EH (cell line): Measurements from ENCODE around the gene HYPK.
"Not testable (repeated sequence)": the region's sequence is repeated elsewhere in the genome, so short reads cannot be mapped to it uniquely, and the experiment has no call there.

Experiments
- DNase-seq: peaks from one replicate; pipeline ENCODE4 v3.0.0-alpha.2; 2015; ENCODE audit warnings: low read depth

Gene HYPK

DNA sequence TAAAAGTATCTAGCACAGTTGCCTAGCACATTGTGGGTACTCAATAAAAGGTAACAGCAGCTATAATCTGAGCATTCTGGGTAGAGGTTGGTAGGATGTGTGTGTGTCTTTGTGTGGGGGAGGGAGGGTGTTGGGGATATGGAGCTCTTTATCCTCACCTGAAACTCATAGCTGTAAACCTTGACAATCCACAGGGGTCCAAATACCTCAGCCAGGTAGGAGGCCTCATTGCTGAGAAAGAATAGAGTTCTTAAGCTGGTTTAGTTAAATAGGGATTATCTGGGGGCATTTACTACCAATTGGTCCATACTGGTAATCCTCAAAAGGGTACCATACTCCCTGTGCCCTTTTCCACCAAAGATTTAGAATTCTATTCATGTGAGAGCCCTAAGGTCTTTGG lies 4.4 kb upstream of the HYPK start:
- DNase-seq: no peak

DNA sequence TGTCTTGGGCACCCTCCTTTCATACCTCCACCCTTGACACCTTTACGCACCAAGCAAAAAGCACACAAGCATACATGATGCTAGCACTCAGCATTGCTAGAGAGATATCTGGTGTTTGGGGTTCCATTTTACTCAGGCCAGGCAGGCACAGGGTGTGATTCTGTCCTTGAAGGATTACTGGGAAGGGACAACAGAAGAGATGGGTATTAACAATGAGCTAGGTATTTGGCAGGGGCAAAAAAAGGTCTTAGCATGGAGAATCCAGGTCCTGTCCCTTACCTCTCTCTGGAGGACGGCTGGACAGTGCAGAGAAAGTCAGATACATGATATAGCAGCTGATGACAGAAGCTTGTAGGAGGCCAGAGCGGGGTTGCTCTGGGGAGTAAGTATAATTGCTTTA lies 3.8 kb upstream of the HYPK start:
- DNase-seq: no peak

DNA sequence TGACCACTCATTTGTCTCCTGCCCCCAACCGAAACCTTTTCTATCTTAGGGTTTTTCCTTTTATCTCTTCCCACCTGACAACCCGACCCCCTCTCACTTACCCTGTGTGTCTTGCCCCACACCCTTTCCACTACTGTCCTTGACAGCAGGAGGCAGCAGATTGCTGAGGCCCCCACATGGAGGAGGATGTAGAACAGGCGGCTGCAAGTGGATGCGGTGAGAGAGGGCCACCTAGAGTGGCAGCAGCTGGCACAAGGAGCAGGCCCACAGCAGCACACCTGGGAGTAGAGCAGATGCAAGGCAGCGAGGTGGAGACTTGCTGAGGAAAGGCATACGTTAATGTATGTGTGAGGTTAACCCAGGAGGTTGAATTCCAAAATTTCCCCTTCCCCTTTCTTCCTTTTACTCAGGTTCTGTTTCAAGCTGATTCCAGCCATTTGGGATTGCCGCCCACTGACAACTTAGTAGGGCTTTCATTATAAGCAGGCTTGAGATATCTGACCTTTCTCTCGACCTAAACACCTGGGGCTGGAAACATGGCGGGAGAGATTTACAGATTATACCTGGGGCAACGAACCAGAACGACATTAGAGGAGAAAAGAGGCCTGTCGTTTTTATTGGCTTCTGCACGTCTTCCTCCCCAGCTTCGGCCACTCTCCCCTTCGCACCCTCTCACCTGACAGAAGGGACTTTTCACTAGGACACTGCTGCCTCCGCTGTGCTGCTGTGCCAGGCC lies 1.0 kb upstream of the HYPK start:
- DNase-seq: peak; percentile 7

DNA sequence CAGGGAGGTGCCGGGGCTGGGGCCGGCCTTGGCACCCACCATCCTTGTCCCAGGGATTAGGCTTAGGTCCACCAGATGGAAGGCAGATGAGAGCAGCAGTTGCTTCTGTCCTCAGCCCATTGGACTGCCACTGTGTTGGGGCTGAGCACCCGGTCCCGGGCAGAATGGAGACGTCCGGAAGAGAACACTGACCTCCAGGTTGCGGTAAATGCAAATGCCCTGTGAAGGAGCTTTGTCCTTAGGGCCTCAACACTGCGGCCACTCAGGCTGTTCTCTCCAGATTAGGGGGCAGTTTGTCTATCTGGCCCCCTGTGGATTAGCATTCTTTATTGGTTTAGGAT lies 484 bp upstream of the HYPK start, which contains the start of gene SERINC4:
Gene SERINC4 (minus strand): TSS at position 276 of the 341 bp plus-strand sequence. CDS start 234 bp downstream, at position 42.
- DNase-seq: no peak

DNA sequence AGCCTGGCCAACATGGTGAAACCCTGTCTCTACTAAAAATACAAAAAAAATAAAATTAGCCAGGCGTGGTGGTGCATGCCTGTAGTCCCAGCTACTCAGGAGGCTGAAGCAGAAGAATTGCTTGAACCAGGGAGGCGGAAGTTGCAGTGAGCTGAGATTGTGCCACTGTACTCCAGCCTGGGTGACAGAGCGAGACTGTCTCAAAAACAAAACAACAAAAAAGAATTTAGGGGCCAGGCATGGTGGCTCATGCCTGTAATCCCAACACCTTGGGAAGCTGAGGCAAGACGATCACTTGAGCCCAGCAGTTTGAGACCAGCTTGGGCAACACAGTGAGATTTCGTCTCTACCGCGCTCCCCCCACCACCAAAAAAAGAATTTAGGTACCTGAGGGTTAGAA lies 2.3 kb downstream of the HYPK start:
- not testable (repeated sequence) for DNase-seq

DNA sequence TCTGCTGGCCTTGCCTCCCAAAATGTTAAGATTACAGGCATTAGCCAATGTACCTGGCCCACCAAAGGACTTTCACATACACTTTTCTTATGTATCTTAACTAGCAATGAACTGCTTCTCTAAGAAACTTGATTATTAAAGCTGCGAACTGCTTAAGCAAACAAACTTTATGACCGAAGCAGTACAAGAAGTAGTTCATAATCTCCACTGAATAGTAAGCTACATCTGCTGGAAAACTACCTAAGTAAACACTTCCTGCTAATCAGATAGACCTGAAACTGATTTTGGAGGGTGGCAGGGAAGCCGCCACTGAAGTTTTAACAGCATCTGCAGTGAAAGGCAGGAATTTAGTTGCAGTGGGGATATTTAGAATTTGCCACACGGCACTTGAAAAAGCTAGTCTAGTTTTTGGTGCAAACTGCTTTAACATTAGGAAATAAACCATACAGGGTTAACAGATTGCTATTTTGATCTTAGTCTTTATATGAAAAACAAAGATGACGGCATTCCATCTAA lies 8.1 kb downstream of the HYPK start:
- DNase-seq: no peak

DNA sequence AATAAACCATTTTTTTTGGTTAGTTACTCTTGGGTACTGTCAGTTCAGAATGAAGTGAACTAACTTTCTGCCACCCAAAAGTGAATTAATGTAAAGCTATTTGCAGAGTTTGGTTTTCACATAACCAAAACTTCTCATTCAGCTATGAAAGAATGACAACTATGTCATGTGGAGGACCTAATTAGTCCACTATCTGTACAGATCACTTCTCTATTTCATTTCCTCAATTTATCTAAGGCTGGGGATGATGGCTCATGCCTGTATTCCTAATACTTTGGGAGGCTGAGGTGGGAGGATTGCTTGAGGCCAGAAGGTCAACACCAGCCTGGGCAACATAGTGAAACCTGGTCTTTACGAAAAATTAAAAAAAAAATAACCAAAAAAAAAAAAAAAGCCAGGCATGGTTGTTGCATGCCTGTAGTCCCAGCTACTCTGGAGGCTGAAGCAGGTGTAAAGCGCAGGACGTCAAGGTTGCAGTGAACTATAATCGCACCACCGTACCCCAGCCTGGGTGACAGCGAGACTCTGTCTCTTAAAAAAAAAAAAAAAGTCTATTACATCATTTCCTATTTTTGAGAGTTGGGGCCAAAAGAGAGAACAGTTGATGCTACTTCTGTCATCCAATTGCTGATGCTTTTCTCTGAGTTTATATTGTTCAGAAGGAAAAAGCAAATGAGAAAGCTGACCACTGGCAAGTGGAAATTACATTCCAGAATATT lies 8.7 kb downstream of the HYPK start:
- DNase-seq: no peak

DNA sequence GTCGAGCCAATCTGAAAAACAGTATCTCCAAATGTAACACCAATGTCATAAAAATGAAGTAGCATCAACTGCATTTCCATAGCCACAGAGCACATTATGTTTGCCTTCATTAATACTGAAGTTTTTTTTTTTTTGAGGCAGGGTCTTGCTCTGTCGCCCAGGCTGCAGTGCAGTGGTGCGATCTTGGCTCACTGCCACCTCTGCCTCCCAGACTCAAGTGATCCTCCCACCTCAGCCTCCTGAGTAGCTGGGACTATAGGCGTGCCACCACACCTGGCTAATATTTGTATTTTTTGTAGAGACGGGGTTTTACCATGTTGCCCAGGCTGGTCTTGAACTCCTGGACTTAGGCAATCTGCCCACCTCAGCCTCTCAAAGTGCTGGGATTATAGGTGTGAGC lies 14.7 kb downstream of the HYPK start:
- DNase-seq: not testable (repeated sequence)

DNA sequence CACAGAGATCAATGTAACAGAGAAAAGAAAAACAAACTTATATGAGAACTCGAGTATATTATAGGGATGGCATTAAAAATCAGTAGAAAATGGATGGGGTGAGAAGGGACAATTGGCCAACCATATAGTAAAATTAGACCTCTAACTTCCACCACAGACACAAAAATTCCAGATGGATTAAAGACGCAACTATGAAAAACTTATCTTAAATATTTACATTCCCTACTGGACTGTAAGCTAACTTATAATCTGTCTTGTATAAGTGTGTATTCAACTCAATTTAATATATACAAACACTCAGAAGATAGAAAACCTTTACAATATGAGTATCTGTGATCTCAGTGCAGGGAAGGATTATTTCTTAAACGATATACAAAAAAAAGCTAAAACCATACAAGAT lies 21.1 kb downstream of the HYPK start:
- no peak for DNase-seq

DNA sequence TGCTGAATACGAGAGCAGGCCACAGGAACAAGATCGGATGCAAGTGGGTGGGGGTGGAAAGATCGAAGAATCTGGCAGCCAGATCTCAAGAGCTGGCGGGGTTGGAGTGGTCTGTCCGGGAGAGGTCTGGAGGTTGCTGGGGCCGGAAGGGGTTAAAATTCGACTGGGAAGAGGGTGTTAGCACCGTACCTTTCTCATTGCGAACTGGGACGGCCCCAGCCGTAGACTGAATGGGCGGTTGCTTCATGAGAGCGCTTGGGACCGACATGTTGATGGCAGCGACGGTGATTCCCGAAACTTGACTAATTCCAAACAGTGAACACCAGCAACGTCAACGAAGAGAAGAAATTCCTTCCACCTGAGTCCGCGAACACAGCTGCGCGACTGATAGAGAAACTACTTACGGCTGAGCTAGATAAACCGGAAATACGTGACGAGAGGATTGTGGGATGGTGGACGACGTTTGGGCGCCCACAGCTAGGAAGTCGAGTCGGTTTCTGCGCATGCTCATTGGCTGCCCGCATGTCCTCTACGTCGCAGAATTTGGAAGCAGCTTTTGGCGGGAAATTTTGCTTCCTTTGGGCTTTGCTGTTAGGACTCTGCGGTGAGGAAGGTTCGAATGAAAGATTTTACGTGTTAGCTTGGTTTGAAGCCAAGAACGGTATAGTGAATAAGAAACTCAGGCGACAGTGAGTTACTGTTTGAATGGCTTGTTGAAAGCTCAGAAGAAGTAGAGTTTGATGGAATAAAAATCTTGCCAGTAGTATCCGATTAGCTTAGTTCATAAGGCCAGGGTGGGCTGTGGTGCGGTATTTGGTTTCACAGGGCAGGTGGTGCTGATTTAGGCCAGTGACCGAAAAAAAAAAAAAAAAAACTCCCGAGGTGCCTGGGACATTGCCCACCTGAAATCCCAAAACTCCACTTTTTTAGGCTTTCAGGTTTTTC lies 24.2 kb downstream of the HYPK start, which contains the start of gene MFAP1:
Gene MFAP1 (minus strand): TSS at position 389 of the 945 bp plus-strand sequence. CDS start 121 bp downstream, at position 268.
- peak; percentile 98 for DNase-seq

DNA sequence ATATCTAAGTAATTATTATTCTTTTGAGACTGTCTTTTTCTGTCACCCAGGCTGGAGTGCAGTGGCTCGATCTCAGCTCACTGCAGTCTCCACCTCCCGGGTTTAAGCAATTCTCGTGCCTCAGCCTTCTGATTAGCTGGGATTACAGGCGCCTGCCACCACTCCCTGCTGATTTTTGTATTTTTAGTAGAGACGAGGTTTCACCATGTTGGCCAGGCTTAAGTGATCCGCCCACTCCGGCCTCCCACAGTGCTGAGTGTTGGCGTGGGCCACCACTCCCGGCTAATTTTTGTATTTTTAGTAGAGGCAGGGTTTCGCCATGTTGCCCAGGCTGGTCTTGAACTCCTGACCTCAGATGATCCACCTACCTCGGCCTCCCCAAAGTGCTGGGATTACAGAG lies 24.9 kb downstream of the HYPK start:
- DNase-seq: not testable (repeated sequence)

DNA sequence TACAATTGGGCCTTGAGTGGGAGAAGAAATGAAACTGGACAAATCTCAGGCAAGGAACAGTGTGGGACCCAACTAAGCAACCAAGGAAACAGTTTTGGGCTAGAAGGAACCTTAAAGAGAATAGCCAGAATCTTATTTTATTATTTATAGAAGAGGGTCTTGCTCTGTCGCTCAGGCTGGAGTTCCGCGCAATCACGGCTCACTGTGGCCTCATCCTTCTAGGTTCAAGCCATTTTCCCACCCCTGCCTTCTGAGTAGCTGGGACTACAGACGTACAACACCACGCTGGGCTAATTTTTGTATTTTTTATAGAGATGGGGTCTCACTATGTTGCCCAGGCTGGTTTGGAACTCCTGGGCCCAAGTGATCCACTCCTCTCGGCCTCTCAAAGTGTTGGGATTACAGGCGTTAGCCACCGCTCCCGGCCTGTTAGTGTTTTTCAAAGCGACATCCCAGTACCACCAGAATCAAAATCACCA lies 25.7 kb downstream of the HYPK start:
- DNase-seq: no peak

DNA sequence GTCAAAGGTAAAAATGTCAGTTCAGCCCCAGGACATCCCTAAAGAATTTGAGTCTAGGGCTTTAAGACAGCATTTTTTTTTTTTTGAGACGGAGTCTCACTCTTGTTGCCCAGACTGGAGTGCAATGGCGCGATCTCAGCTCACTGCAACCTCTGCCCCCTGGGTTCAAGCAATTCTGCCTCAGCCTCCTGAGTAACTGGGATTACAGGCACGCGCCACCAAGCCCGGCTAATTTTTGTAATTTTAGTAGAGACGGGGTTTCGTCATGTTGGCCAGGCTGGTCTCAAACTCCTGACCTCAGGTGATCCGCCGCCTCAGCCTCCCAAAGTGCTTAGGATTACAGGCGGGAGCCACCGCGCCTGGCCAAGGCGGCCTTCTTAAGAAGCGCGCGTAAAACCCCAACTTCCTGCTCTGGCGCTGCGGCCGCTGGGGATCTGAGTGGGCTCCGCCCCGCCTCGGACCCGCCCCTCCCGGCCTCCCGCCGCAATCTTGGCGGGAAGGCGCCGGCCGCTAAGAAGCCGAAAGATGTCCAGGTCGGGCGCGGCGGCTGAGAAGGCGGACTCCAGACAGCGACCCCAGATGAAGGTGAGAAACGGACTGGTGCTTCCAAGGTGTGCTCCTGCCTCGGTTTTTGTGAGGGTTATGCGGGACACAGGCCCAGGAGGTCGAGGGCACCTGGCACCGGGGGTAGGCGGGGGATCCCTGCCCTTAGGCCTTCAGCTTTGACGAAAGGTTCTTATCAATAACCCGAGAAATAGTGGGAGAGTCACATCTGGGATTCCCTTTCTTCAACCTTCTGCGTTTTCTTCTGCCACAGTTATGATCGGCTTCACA lies 26.3 kb downstream of the HYPK start, which contains the start of gene WDR76:
Gene WDR76 (plus strand): TSS at position 495 of the 834 bp plus-strand sequence. CDS start 31 bp downstream, at position 526.
- DNase-seq: peak; percentile 84

DNA sequence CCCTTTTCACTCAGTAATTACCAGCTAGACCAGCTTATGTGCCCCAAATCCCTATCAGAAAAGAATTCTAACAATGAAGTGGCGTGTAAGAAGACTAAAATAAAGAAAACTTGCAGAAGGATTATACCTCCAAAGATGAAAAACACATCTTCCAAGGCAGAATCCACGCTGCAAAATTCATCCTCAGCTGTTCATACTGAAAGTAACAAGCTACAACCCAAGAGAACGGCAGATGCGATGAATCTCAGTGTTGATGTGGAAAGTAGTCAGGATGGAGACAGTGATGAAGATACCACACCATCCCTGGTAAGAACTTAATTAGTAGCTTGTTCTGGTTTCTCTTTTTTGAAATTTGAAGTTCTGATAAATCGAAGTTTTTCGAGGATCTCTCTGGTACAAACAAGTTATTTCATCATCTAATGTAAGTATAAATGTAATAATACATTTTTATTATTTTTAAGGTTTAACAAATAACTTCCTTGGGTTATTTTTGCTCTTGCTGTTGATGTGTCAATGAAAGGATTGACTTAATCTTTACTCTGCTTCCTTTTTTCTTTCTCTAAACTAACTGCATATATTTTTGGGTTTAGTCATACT lies 27.8 kb downstream of the HYPK start:
- peak; percentile 46 for DNase-seq

DNA sequence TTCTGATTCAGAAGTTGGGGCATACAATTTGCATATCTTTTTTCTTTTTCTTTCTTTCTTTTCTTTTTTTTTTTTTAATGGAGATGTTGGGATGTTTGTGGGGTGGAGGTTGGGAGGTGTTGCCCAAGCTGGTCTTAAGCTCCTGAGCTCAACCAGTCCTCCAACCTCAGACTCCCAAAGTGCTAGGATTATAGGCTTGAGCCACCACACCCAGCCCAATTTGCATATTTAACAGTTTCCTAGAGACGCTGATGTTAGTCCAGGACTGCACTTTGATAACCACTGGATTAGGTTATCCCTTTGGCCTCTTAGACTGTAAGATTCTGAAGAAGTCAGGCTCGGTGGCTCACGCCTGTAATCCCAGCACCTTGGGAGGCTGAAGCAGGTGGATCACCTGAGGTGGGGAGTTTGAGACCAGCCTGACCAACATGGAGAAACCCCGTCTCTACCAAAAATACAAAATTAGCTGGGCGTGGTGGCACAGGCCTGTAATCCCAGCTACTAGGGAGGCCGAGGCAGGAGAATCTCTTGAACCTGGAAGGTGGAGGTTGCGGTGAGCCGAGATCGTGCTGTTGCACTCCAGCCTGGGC lies 29.6 kb downstream of the HYPK start:
- not testable (repeated sequence) for DNase-seq

DNA sequence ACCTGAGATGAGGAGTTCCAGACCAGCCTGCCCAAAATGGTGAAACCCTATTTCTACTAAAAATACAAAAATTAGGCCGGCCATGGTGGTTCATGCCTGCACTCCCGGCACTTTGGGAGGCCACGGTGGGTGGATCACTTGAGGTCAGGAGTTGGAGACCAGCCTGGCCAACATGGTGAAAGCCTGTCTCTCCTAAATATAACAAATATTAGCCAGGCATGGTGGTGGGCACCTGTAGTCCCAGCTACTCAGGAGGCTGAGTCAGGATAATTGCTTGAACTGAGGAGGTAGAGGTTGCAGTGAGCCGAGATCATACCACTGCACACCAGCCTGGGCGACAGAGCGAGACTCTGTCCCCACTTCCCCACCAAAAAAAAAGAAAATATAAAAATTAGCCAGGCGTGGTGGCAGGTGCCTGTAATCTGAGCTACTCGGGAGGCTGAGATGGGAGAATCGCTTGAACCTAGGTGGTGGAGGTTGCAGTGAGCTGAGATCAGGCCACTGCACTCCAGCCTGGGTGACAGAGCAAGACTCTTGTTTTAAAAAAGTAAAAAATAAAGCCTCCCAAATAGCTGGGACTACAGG lies 30.4 kb downstream of the HYPK start:
- not testable (repeated sequence) for DNase-seq

DNA sequence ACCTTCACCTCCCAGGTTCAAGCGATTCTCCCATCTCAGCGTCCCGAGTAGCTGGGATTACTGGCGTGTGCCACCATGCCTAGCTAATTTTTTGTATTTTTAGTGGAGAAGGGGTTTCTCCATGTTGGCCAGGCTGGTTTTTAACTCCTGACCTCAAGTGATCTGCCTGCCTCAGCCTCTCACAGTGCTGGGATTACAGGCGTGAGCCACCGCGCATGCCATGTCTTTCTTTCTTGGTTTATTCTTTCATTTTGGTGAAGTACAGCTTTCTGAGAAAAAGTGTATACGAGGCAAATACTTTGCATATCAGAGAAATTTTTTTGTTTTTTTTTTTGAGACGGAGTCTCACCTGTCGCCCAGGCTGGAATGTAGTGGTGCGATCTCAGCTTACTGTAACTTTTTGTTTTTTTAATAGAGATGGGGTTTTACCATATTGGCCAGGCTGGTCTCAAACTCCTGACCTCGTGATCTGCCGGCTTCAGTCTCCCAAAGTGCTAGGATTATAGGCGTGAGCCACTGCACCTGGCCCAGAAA lies 31.2 kb downstream of the HYPK start:
- not testable (repeated sequence) for DNase-seq

DNA sequence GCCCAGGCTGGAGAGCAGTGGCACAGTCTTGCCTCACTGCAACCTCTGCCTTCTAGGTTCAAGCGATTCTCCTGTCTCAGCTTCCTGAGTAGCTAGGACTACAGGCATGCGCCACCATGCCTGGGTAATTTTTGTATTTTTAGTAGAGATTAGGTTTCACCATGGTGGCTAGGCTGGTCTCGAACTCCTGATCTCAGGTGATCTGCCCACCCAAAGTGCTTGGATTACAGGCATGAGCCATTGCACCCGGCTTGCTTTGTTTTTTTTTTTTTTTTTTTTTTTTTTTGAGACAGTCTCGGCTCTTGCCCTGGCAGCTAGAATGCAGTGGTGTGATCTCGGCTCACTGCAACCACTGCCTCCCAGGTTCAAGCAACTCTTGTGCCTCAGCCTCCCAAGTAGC lies 32.1 kb downstream of the HYPK start:
- DNase-seq: not testable (repeated sequence)

DNA sequence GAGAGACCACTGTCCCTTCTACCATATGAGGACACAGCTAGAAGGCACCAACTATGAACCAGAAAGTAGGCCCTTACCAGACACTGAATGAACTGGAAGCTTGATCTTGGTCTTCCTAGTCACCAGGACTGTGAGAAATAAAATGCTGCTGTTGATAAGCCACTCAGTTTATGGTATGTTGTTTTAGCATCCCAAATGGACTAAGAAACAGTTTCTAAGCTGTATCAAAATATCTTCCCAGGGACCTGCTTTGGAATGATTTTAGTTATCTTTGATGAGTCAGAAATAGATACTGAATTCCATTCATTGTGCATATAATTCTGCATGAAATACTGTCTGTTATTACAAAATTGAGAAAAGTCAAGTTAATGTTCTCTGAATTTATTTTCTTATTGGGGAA lies 45.0 kb downstream of the HYPK start:
- peak; percentile 42 for DNase-seq
